Vagina (tissue), 2 donors: ENCODE data around the gene SPRR2G.
"Not testable (repeated sequence)": the region's sequence is repeated elsewhere in the genome, so short reads cannot be mapped to it uniquely, and the experiment has no call there.

Source experiments
- POLR2AphosphoS5 ChIP-seq, 2 donors: sonication (generic); formaldehyde crosslinking; IDR thresholded peaks; one replicate each; pipeline ENCODE4 v1.9.0; 2017; ENCODE audit warnings: antibody characterized with exemption in 2 of 2, mild to moderate bottlenecking in 2 of 2, low read depth in 1 of 2; ENCODE audit not compliant: insufficient read depth in 1 of 2
- TF ChIP-seq, protein P1 (sequence below), 3 experiments: fragments of 450-650 bp in 2 of 3; fragments of 200-600 bp in 1 of 3; sonication (generic) in 1 of 3; IDR thresholded peaks; one replicate each; pipeline ENCODE4 v1.5.1; 2017 to 2019; ENCODE audit warnings: antibody characterized with exemption in 3 of 3, mild to moderate bottlenecking in 2 of 3, moderate library complexity in 2 of 3

- not testable (repeated sequence) for TF ChIP-seq POLR2AphosphoS5 (IDR thresholded peaks at IDR 0.05; ENCODE audit: insufficient read depth in 1 of 2, low read depth in 1 of 2)
- TF ChIP-seq, protein P1, sequence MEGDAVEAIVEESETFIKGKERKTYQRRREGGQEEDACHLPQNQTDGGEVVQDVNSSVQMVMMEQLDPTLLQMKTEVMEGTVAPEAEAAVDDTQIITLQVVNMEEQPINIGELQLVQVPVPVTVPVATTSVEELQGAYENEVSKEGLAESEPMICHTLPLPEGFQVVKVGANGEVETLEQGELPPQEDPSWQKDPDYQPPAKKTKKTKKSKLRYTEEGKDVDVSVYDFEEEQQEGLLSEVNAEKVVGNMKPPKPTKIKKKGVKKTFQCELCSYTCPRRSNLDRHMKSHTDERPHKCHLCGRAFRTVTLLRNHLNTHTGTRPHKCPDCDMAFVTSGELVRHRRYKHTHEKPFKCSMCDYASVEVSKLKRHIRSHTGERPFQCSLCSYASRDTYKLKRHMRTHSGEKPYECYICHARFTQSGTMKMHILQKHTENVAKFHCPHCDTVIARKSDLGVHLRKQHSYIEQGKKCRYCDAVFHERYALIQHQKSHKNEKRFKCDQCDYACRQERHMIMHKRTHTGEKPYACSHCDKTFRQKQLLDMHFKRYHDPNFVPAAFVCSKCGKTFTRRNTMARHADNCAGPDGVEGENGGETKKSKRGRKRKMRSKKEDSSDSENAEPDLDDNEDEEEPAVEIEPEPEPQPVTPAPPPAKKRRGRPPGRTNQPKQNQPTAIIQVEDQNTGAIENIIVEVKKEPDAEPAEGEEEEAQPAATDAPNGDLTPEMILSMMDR (IDR thresholded peaks at IDR 0.05), result not testable (repeated sequence)
These were observed 35.4 kb downstream of the SPRR2G start for GRCh38 chr1:153115264-153115663.
